ENCODE measurements around the gene ECM1.

ECM1 gene

DNA sequence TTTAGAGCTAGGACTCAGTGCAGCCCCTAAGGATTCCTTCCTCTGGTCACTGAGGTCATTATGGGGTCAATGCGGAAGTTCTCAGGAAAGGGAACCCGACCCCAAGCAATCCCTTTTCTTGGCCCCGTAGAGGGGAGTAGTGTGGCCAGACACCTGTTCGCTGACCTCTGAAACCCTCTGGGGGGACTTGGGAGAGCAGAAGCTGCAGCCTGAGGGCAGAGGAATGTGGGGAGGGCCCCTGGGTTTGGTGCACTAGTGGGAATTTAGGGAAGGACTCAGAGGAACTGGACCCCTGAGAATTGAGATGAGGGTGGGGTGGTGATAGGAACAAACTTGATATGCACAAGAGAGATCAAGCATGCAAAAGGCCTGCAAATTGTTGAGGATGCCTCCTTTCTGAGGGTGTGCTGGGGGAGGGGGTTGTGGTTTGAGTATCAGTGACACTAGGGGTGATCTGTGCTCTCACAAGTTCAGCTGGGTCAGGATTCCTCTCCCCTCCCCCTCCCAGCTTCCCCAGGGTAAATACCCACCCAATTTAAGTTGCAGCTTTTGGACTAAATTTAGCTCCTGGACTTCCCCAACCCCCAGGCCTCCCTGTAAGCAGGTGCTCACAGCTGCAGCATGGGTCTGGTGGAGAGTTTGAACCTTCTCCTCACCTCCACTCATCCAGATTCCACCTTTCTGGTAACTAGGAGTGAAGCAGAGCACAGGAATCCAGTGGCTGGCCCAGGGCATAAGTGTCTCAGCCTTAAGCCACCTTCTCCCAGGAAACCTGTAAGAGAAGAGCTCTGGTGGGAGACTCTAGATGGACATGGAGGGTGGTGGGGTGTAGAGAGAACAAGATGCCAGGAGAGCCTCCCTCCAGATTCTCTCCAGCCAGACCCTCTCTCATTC lies 54.8 kb downstream of the ECM1 start:
- FAIRE-seq (no peak), DNase-seq (ENCODE audit: insufficient read length, low spot score) (no peak)
- TF ChIP-seq, protein P1, sequence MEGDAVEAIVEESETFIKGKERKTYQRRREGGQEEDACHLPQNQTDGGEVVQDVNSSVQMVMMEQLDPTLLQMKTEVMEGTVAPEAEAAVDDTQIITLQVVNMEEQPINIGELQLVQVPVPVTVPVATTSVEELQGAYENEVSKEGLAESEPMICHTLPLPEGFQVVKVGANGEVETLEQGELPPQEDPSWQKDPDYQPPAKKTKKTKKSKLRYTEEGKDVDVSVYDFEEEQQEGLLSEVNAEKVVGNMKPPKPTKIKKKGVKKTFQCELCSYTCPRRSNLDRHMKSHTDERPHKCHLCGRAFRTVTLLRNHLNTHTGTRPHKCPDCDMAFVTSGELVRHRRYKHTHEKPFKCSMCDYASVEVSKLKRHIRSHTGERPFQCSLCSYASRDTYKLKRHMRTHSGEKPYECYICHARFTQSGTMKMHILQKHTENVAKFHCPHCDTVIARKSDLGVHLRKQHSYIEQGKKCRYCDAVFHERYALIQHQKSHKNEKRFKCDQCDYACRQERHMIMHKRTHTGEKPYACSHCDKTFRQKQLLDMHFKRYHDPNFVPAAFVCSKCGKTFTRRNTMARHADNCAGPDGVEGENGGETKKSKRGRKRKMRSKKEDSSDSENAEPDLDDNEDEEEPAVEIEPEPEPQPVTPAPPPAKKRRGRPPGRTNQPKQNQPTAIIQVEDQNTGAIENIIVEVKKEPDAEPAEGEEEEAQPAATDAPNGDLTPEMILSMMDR (IDR thresholded peaks at IDR 0.05; ENCODE audit: insufficient read depth, missing control alignments): no peak
